ENCODE results near the gene ZNF710. TPM values are rescaled to one million over a fixed set of nuclear protein-coding genes. Genes with fewer than 3 reads are reported as not detected.

Gene ZNF710
- total and polyA plus RNA-seq, 2 experiments from 2014 or later: 15.9 to 18.2 TPM

DNA sequence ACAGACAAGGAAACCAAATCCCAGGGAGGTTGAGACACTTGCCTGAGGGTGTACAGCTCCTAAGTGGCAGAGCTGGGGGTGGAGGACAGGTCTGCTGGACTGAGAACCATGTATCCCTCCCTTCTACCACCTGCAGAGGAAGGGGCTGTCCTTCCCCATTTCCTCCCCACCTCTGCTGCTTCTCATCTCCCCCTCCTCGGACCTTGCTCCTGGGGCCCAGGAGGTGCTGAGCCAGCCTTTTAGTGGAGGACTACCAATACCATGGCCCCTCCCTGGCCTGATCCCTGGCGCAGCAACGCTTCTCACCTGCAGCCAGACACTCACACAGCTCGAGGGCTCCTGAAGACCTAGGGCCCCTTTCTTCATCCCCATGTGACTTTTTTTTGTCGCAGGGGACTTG lies 50.8 kb downstream of the ZNF710 start:
- no peak for DNase-seq (ENCODE audit: low spot score)
- no peak overlapping the region for H3K27ac Mint-ChIP-seq

GRCh38 chr15:90053685-90054466 lies 52.8 kb downstream of the ZNF710 start:
- Histone ChIP-seq H3K4me1 (ENCODE audit: insufficient read depth) (peaks cover 8% of the 10 kb centered on the region), H3K9me2 (ENCODE audit: insufficient read depth) (no peaks in the 10 kb centered on the region), H3F3A (replicated peaks; ENCODE audit: low read depth) (no peaks in the 10 kb centered on the region; the same call in 1 of the 2 replicates), H2AFZ (no peak overlapping the region), H3K4me2 (no peak overlapping the region), H3K27me3 (ENCODE audit: insufficient read depth) (no peaks in the 10 kb centered on the region), H4K20me1 (replicated peaks; ENCODE audit: insufficient read depth) (no peaks in the 10 kb centered on the region; the same call in 1 of the 2 replicates), H3K36me3 (ENCODE audit: insufficient read depth) (no peaks in the 10 kb centered on the region), H3K79me2 (replicated peaks; ENCODE audit: insufficient read depth) (no peaks in the 10 kb centered on the region), H3K4me3 (no peak overlapping the region), H3K27ac (ENCODE audit: low read depth) (no peak overlapping the region)
- peaks cover 40% of the 10 kb centered on the region for H3K4me1 Mint-ChIP-seq
- H3K27ac Mint-ChIP-seq: no peak overlapping the region
- H3K27me3 Mint-ChIP-seq (ENCODE audit: insufficient read depth, low read depth, poor library complexity): peaks cover 15% of the 10 kb centered on the region
- no peak overlapping the region; the same call in 2 of the 3 replicates for H3K4me3 Mint-ChIP-seq
- H3K36me3 Mint-ChIP-seq (ENCODE audit: low read depth): no peaks in the 10 kb centered on the region; the same call in 2 of the 3 replicates
- DNase-seq (ENCODE audit: low spot score) (no peak), ATAC-seq (peak; percentile 55)
- H3K9me3 Mint-ChIP-seq: no peaks in the 10 kb centered on the region
- TF ChIP-seq, protein P1, sequence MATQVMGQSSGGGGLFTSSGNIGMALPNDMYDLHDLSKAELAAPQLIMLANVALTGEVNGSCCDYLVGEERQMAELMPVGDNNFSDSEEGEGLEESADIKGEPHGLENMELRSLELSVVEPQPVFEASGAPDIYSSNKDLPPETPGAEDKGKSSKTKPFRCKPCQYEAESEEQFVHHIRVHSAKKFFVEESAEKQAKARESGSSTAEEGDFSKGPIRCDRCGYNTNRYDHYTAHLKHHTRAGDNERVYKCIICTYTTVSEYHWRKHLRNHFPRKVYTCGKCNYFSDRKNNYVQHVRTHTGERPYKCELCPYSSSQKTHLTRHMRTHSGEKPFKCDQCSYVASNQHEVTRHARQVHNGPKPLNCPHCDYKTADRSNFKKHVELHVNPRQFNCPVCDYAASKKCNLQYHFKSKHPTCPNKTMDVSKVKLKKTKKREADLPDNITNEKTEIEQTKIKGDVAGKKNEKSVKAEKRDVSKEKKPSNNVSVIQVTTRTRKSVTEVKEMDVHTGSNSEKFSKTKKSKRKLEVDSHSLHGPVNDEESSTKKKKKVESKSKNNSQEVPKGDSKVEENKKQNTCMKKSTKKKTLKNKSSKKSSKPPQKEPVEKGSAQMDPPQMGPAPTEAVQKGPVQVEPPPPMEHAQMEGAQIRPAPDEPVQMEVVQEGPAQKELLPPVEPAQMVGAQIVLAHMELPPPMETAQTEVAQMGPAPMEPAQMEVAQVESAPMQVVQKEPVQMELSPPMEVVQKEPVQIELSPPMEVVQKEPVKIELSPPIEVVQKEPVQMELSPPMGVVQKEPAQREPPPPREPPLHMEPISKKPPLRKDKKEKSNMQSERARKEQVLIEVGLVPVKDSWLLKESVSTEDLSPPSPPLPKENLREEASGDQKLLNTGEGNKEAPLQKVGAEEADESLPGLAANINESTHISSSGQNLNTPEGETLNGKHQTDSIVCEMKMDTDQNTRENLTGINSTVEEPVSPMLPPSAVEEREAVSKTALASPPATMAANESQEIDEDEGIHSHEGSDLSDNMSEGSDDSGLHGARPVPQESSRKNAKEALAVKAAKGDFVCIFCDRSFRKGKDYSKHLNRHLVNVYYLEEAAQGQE (IDR thresholded peaks at IDR 0.05; ENCODE audit: unreplicated experiment): no peak
- TF ChIP-seq ZNF114 (CRISPR knock-in tag; IDR thresholded peaks at IDR 0.05) (no peak), JUNB (IDR thresholded peaks at IDR 0.05; ENCODE audit: unreplicated experiment) (no peak), CTCF (conservative IDR thresholded peaks at IDR 0.05; ENCODE audit: low read depth in 2 of 2) (no peak), POLR2AphosphoS5 (IDR thresholded peaks at IDR 0.05; ENCODE audit: low read depth) (no peak), STAT1 (IDR thresholded peaks at IDR 0.05; ENCODE audit: unreplicated experiment) (no peak), ZNF462 (CRISPR knock-in tag; IDR thresholded peaks at IDR 0.05) (no peak), NANOG (IDR thresholded peaks at IDR 0.05; ENCODE audit: borderline replicate concordance) (no peak)

More for the DNA sequence above, 50.8 kb downstream of the ZNF710 start:
- Histone ChIP-seq H3K9me2 (ENCODE audit: insufficient read depth) (no peaks in the 10 kb centered on the region), H3K4me3 (no peak overlapping the region), H3K27me3 (ENCODE audit: insufficient read depth) (no peaks in the 10 kb centered on the region), H3K36me3 (ENCODE audit: insufficient read depth) (no peaks in the 10 kb centered on the region), H3K4me1 (ENCODE audit: insufficient read depth) (peaks cover 8% of the 10 kb centered on the region), H3K4me2 (no peak overlapping the region), H3F3A (replicated peaks; ENCODE audit: low read depth) (no peaks in the 10 kb centered on the region), H2AFZ (no peak overlapping the region), H3K27ac (ENCODE audit: low read depth) (no peak overlapping the region), H4K20me1 (replicated peaks; ENCODE audit: insufficient read depth) (no peaks in the 10 kb centered on the region; the same call in 1 of the 2 replicates), H3K79me2 (replicated peaks; ENCODE audit: insufficient read depth) (no peaks in the 10 kb centered on the region)
- H3K9me3 Mint-ChIP-seq: no peaks in the 10 kb centered on the region
- H3K27me3 Mint-ChIP-seq (ENCODE audit: insufficient read depth, low read depth, poor library complexity): peaks cover 12% of the 10 kb centered on the region
- H3K36me3 Mint-ChIP-seq (ENCODE audit: low read depth): no peaks in the 10 kb centered on the region; the same call in 2 of the 3 replicates
- no peak overlapping the region for H3K4me3 Mint-ChIP-seq
- TF ChIP-seq JUNB (IDR thresholded peaks at IDR 0.05; ENCODE audit: unreplicated experiment) (no peak), ZNF114 (CRISPR knock-in tag; IDR thresholded peaks at IDR 0.05) (no peak), ZNF331 (CRISPR knock-in tag; IDR thresholded peaks at IDR 0.05; ENCODE audit: low read depth) (no peak)
- ATAC-seq: no peak
- peaks cover 36% of the 10 kb centered on the region for H3K4me1 Mint-ChIP-seq
